H1 (cell line): Measurements from ENCODE around the gene PIEZO1.

Source experiments
- CBX8 ChIP-seq: fragments of 300-800, 300-1000 bp; sonication (generic); IDR thresholded peaks from 2 replicates; pipeline ENCODE4 v1.7.1; 2016; ENCODE audit warnings: low read depth, low read length, borderline replicate concordance
- CREB1 ChIP-seq: IDR thresholded peaks from 2 replicates; pipeline ENCODE4 v1.6.1; 2012; ENCODE audit warnings: inconsistent platforms
- CTCF ChIP-seq, 3 experiments: IDR thresholded peaks; 1 replicate in 2 of 3; 2 replicates in 1 of 3; pipeline versions ENCODE4 v1.5.1 to v1.6.1; 2011; ENCODE audit warnings: low read length in 3 of 3, mild to moderate bottlenecking in 3 of 3, inconsistent platforms in 2 of 3, low read depth in 1 of 3, moderate library complexity in 1 of 3; ENCODE audit not compliant: insufficient read depth in 1 of 3; ENCODE audit errors: control extremely low read depth in 1 of 3
- NANOG ChIP-seq: IDR thresholded peaks from 2 replicates; pipeline ENCODE4 v1.6.1; 2011; ENCODE audit warnings: low read length, low read depth, mild to moderate bottlenecking, inconsistent platforms; ENCODE audit not compliant: insufficient read depth, poor library complexity, severe bottlenecking
- NRF1 ChIP-seq: IDR thresholded peaks from 2 replicates; pipeline ENCODE4 v1.6.1; 2011; ENCODE audit warnings: mild to moderate bottlenecking, low read depth, low read length, improper control_type of control experiment
- POLR2A ChIP-seq, 2 experiments: IDR thresholded peaks; 1 replicate in 1 of 2; 2 replicates in 1 of 2; pipeline ENCODE4 v1.6.1; 2011; ENCODE audit warnings: low read depth in 2 of 2, low read length in 2 of 2, mild to moderate bottlenecking in 2 of 2; ENCODE audit errors: control extremely low read depth in 1 of 2
- POLR2AphosphoS5 ChIP-seq: IDR thresholded peaks from 2 replicates; pipeline ENCODE4 v1.6.1; 2011; ENCODE audit warnings: low read depth, low read length
- RAD21 ChIP-seq, 2 experiments: IDR thresholded peaks in 1 of 2; conservative IDR thresholded peaks in 1 of 2; 2 replicates each; pipeline ENCODE4 v1.6.1; 2011; ENCODE audit warnings: low read depth in 2 of 2, low read length in 2 of 2, improper control_type of control experiment in 1 of 2, inconsistent platforms in 1 of 2, mild to moderate bottlenecking in 1 of 2, moderate library complexity in 1 of 2
- SIX5 ChIP-seq: IDR thresholded peaks from 2 replicates; pipeline ENCODE4 v1.6.1; 2011; ENCODE audit warnings: mild to moderate bottlenecking, low read depth, low read length
- SP4 ChIP-seq: IDR thresholded peaks from 2 replicates; pipeline ENCODE4 v1.6.1; 2012; ENCODE audit warnings: low read length, inconsistent platforms
- TAF7 ChIP-seq: optimal IDR thresholded peaks from 2 replicates; pipeline ENCODE3; 2011; ENCODE audit warnings: low read depth, mild to moderate bottlenecking, inconsistent platforms, low read length, moderate library complexity, borderline replicate concordance
- TEAD4 ChIP-seq: IDR thresholded peaks from 2 replicates; pipeline ENCODE4 v1.6.1; 2012; ENCODE audit warnings: low read depth, low read length, inconsistent platforms, mixed read lengths
- ZNF274 ChIP-seq: IDR thresholded peaks from 2 replicates; pipeline ENCODE4 v1.7.0; 2012; ENCODE audit warnings: low read length, borderline replicate concordance; ENCODE audit errors: extremely low read depth

DNA sequence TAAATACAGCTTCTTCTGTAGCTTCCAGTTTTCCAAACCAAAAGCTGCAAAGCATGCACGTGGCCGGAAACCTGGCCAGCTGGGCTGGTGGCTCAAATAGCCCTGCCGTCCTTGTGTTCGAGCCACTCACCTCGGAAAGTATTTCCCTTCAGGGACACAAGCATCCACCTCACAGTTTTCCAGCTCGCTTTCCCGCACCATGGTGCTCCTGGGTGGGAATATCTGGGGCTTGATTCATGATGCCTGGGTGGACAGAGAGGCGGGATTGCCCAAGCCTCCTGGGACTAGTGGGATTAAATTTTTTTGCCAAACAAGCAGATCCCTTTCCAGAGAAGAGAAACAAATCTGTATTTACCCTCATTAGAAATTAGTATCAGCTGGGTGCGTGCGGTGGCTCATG lies 115.0 kb downstream of the PIEZO1 start:
- TF ChIP-seq SIX5 (no peak), NRF1 (no peak), POLR2A (IDR thresholded peaks at IDR 0.05; ENCODE audit: control extremely low read depth in 1 of 2, low read depth in 2 of 2, low read length in 2 of 2) (no peak), CTCF (IDR thresholded peaks at IDR 0.05; ENCODE audit: control extremely low read depth in 1 of 3, insufficient read depth in 1 of 3, low read depth in 1 of 3, low read length in 3 of 3) (no peak), NANOG (no peak), CBX8 (no peak), POLR2AphosphoS5 (no peak), ZNF274 (no peak), TEAD4 (no peak), SP4 (no peak), CREB1 (no peak), TAF7 (no peak), RAD21 (IDR thresholded peaks at IDR 0.05 in 1 of 2, conservative IDR thresholded peaks at IDR 0.05 in 1 of 2; ENCODE audit: low read depth in 2 of 2, low read length in 2 of 2) (no peak)
